Activated CD8-positive, alpha-beta memory T cell treated with anti-CD3 and anti-CD28 coated beads, Interleukin-2, amount 50 U/mL, for 1 hour (primary cell): ENCODE data around the gene ASCC1.

Source experiments
- DNase-seq: peaks from one replicate; pipeline ENCODE4 v3.0.0-alpha.2; 2020; ENCODE audit errors: extremely low read depth

The ASCC1 gene

DNA sequence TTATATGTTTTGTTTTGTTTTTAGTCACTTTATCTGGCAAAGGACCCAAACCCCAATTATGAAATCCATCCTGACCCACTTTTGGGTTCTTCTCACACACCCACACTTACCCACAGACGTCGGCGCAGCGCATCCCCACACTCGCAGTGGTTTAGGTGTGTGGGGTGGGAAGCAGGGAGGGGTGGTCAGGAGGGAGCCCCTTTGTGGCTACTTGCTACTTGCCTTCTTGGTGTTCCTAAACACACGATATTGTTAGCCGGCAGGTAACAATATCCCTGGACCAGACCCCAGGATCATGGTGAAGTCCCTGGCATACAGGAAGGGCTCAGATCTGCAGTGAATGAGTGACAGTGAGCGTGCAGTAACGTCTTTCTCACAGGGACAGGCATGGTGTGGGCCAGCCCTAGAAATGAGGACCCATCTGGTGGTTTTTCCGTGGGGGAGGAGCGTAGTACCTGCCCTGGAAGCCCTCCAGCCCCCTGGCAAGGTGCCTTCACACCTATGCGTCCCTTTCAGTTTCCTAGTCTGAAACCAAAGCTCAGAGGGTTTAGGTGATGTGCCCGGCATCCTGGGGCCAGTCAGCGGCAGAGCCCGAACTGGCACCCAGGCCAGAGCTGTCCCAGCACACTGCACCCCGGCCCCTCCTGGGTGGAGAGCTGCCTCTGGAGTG lies 132.2 kb downstream of the ASCC1 start:
- no peak for DNase-seq

DNA sequence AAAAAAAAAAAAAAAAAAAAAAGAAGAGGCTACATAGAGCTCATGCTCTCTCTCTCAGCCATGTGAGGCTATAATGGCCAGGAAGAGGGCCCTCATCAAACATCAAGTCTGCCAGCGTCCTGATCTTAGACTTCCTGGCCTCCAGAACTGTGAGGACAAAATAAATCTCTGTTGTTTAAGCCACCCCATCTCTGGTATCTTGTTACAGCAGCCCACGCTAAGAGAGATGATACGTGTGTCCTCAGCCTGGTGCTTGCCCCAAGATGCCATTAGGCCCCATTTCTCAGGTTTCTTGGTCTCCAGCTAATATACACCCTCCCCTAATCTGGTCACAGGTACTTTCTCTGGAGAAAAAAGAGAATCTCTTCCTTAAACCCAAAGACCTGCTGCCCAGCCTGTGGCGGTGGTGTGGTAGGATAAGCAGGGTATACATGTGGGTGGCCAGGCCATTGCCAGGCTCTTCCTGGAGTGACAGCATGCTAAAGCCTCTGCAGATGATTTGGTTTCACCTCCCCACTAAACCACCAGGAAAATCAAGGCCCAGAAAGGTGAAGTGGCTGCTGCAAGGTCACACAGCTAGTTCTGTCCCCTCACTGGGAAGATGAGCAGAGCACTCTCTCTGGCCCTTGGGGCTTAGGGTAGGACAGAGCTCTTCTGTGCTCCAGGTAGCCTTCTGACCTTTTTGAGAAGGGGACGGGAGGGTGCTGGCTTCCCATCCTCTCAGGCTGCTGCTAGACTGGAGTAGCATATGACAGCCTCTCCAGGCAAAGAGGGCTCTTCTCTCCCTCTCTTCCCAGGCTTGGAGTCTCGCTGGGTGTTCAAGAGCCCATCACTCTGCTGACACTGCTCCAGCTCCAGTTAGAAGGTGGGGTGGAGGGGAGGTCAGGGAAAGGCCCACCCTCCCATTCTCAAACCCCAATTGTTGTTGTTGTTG lies 133.0 kb downstream of the ASCC1 start:
- DNase-seq, result no peak

DNA sequence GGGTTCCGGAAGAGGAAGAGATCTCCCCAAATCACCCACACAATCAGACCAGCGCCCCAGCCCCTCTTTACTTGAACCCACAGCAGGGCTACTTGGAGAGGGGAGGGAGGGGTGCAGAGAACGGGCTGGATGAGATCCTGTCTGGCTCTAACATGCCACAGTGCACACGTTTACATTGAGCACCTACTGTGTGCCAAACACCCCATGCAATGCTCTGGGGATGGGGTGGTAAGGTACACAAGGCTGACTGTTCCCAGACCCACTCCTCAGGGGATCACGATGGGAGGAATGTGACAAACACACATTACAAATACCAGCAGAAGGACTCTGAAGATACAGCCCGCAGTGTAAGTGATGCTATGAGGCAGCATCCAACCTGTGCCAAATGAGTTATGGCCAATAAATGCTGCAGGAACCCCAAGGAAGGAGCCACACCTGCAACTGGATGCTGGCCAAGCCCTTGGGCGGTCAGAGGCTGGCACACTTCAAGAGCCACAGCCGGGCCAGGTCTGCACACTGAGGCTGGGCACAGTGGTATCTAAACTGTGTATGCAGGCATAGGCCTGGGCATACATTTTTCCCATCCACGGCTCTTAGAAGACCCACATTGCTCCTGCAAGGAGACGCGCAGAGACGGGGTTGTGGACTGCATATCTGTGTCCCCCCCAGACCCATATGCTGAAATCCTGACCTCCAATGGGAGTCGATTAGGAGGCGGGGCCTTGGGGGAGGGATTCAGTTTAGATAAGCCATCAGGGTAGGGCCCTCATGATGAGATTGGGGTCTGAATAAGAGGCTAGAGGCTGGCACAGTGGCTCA lies 134.1 kb downstream of the ASCC1 start:
- DNase-seq, result no peak

GRCh38 chr10:72081210-72081609 lies 134.9 kb downstream of the ASCC1 start:
- no peak for DNase-seq

- DNase-seq, result no peak
Measured at GRCh38 chr10:72080042-72080975, 135.8 kb downstream of the ASCC1 start.

DNA sequence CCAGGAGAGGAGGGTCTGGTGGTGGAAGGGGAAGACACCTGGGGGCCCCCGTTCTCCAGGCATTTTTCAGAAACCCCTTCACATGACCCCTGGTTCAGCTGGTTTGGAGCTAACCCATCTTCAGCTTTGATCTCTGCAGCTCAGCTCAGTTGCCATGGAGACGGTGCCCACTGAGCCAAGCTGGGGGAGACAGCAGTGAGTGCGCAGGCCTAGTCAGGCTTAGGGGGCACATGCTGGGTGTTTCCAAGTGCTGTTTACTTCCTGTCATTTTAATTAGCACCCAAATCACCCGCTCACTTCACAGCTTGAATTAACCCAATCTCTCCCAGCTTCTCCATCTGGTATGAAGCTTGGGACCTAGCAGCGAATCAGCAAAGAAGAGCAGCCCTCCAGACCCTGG lies 136.7 kb downstream of the ASCC1 start:
- peak; percentile 90 for DNase-seq

DNA sequence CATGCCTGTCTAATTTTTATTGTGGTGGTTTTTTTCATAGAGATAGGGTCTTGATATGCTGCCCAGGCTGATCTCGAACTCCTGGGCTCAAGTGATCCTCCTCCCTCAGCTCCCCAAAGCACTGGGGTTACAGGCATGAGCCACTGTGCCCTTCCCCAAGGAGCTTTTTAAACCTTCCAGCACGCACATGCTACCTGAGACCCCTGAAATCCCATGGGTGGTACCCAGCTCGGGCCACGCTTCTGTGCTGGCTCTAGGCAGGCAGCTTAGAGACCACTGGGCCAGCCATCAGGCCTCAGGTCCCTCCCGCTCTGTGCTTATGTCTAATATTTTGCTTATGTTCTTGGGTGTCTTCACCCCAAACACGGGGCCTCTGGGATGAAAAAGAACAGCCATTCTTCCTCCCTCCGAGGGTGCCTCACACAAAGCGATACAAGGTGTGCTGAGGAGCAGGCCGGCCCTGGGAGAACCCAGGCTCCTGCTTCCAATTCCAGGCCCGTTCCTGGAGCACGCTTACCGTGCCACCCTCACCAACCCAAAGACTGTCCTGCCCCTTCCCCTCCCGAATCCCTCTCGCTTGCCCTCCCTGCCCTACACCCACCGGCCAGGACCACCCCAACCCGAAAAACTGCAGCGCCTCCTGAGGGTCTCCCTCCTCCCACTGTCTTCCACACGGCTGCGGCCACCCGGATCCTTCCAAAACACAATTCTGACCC lies 138.6 kb downstream of the ASCC1 start:
- no peak for DNase-seq

DNA sequence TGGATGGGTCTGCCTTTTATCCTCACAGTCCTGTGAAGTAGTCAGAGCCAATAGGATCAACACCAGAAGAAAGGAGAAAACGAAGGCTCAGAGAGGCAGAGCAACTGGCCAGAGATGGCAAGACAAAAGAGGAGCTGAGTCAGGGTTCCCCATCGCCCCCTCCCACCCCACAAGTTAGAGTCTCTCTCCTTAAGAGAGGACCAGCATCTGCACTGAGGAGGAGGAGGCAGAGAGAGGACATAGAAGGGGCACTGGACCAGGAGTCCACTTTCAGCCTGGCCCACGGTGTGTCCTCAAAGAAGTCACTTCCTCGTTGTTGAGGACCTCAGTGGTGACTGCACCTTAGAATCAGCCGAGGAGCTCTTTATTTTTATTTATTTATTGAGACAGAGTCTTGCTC lies 139.3 kb downstream of the ASCC1 start:
- no peak for DNase-seq

GRCh38 chr10:72075376-72076115 lies 140.5 kb downstream of the ASCC1 start:
- DNase-seq, result no peak

DNA sequence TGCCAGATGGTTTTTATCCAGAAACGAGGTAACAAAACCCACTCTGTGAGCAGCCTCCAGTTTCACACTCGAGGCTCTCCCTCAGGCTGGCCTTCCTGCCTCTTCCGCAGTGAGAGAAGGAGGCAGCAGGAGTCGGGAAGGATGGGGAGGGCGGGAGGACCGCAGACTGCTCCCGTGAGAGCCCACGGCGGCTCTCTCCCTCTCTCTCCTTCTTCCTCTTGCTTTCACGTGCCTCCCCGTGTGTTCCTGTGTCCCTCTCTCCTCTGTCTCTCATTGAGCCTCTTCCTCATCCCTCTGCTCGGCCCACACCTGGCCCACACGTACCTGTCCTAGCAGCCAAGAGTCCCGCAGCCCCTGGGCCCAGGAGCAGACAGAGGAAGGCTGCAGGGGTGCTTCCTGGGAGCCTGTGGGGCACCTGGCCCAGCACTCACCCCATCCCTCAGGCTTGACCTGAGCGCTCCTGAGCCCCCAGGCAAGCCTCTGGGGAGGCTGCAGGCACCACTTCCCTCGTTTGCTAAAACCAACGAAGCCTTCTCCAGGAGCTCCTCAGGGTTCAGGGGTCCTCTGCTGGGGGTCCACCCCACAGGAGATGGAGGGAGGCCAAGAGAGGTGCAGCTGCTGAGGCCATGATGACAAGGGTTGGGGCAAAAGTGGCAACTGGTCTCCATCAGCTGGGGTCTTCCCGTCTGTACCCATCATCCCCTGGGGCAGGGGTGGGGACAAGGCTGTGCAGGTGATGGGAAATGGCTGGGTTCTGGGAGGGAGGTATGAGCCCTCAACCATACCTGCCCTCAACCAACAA lies 141.3 kb downstream of the ASCC1 start:
- DNase-seq, result no peak

- DNase-seq, result no peak
Measured at GRCh38 chr10:72073708-72074573, 142.1 kb downstream of the ASCC1 start.

DNA sequence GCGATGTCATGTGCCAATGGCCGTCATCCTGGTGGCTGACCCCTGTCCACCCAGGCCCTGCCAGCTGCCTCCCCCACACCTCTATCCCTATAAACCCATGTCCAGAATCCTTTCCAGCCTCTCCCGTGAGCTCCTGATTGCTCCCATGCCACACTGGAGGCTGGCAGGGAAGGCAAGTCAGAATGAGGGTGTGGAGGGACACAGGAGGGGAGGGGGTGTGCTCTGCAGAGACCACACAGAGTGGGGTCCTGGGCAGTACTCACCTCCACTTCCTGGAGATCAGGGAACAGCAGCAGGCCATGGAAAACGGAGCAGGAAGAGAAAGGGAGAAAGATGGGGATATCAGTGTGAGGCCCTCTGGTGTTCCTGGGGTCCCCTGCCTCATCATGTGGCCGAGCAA lies 143.4 kb downstream of the ASCC1 start:
- no peak for DNase-seq

DNA sequence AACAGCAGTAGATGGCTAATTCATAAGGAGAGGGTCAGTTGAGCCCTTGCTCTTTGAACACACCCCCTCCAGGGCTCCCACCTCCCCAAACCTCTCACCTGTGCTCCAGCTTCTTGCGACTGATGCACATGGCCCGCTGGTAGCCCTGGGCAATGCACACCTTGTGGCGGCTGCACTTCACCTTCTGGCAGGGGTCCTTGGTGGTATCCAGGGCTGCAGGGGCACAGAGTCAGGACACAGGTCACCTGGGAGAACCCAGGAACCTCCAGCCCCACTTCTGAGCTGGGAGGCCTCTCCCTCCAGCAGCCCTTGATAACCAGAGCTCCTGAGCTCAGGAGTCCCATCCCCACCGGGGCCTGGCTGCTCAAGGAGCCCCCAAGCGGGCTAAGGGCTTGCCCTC lies 144.0 kb downstream of the ASCC1 start:
- DNase-seq, result no peak

- no peak for DNase-seq
Measured at GRCh38 chr10:72069751-72070526, 146.1 kb downstream of the ASCC1 start.

GRCh38 chr10:72068901-72069446 lies 147.1 kb downstream of the ASCC1 start:
- DNase-seq, result no peak

GRCh38 chr10:72068126-72068765 lies 147.8 kb downstream of the ASCC1 start:
- no peak for DNase-seq
